Measurements from ENCODE around the gene ZIC1. TPM values are rescaled to one million over a fixed set of nuclear protein-coding genes. Genes with fewer than 3 reads are reported as not detected.

The ZIC1 gene
- total RNA-seq, 1 donor from 2014 or later, result not detected

DNA sequence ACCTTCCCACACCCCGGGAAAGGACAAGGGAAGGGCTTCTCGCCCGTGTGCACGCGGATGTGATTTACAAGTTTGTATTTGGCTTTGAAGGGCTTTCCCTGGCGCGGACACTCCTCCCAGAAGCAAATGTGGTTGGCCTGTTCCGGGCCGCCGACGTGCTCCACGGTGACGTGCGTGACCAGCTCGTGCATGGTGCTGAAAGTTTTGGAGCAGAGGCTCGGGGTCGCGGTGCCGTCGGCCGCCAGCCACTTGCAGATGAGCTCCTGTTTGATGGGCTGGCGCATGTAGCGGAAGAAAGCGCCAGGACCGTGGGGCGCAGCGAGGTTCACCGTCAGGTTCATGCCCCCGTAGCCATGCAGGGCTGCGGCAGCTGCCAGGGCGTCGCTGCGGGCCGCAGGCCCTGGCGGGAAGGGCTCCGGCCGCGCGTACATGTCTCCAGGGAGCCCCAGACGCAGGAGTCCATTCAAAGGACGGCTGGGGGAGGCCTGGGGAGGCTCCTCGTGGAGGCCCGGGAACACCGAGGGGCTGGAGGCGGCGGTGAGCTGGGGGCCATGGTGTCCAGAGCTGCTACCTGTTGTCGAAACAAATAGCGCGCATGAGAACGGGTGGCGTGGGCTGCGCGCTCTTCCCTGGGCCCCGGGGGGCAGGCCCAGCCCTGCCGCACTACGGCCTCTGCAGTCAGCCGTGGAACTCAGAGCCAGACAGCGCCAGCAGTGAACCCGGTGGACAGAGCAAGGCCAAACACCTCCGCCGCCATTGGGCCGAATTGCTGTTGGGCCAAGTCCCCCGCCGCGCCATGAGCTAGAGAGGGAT is 13.1 kb upstream of the ZIC1 start:
- DNase-seq (ENCODE audit: low read depth), result no peak

DNA sequence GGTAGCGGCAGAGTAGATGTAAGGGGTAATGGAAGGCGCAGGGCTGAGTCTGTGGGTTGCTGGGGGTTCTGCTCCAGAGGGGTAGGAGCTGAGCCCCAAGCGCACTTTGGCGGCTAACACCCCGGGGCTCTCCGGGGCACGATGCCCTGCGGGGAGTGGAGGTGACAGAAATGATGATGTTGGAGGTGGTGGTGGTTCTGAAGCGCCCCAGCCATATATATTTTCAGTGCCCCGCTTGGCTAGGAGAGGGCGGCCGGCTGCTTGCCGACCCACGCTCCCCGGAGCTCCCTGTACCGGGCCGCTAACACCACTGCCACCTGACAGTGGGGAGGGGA is 12.5 kb upstream of the ZIC1 start:
- TF ChIP-seq, protein P1, sequence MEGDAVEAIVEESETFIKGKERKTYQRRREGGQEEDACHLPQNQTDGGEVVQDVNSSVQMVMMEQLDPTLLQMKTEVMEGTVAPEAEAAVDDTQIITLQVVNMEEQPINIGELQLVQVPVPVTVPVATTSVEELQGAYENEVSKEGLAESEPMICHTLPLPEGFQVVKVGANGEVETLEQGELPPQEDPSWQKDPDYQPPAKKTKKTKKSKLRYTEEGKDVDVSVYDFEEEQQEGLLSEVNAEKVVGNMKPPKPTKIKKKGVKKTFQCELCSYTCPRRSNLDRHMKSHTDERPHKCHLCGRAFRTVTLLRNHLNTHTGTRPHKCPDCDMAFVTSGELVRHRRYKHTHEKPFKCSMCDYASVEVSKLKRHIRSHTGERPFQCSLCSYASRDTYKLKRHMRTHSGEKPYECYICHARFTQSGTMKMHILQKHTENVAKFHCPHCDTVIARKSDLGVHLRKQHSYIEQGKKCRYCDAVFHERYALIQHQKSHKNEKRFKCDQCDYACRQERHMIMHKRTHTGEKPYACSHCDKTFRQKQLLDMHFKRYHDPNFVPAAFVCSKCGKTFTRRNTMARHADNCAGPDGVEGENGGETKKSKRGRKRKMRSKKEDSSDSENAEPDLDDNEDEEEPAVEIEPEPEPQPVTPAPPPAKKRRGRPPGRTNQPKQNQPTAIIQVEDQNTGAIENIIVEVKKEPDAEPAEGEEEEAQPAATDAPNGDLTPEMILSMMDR (conservative IDR thresholded peaks at IDR 0.05; ENCODE audit: low read depth, low read length), result no peak
- H3K4me3 ChIP-seq (ENCODE audit: low read depth, low read length), result no peak overlapping the region
- no peak for DNase-seq (ENCODE audit: low read depth)

More for the DNA sequence above, 13.1 kb upstream of the ZIC1 start:
- TF ChIP-seq, protein P1 (conservative IDR thresholded peaks at IDR 0.05; ENCODE audit: low read depth, low read length), result no peak
- H3K4me3 ChIP-seq (ENCODE audit: low read depth, low read length), result no peak overlapping the region

DNA sequence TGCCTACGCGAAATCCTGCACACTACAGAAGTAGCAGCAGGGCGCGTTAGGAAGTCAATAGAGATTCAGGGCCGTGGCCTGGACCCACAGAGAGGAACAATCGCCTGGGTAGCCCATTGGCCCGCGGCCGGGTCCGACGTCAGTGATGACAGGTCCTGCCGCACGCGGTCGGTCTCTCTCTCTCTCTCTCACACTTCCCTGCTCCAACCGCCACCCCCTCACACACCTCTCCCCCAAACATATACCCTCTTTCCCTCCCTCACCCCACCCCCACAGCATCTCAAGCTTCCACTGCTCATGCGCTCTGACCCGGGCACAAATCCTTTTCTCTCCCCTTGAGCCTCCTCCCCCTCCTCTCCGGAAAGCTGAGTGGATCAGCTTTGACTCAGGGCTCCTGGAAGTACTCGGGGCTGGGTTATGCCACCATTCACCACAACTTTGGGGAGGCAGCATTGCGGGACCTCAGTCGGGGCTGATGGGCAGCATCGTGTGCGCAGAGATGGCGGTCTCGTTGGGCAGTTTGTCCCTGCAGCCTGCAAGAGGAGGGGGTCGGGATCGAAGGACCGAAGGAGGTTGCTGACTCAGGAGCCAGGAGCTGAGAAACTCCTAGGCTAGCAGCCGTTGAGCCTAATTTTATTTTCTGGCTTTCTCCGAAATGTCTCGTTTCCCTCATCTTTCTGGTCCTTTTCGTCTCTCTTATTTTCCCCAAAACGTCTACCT is 11.8 kb upstream of the ZIC1 start:
- H3K4me3 ChIP-seq (ENCODE audit: low read depth, low read length), result no peak overlapping the region
- TF ChIP-seq, protein P1 (conservative IDR thresholded peaks at IDR 0.05; ENCODE audit: low read depth, low read length), result no peak

DNA sequence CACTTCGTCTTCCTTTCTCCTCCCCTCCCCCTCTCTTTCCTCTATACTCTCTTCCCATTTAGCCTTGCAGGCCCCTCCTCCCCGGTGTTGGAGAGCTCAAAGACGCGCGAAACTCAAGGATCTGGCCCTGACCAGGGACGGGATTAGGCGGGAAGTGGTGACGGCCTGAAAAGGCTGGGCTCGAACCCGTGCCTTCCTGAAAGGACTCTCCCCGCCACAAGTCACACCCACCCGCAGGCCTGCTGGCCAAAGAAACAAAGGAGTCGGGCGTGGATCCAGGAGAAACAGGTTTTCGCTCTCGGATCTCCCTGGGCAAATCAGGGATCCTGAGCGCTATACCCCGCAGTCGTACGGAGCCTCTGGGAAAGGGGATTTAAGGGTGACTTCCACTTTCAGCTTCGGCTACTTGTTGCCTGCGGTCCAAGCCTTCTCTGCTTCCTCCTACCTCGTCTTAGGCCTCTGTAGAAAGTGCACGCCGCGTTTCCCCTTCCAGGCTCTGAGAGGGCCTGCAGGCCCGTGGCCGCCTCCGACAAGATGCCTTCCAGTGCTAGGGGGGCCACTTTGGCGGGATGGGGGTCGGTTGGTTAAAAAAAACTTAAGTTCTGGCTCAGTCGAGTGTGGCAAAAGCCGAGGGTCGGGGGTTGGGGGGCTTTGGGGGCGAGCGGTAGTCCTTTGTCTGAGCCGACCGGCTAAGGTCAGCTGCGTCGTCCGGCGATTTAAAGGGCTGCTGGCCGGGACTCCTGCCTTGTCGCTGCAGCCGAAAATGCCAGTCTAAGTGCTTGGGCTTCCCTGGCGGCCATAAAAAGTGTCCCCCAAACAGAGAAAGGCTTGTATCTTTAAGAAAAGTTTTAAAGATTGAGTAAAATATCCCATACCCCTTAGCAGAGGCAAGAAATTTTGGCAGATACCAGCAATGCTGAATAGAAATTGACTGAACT is 11.0 kb upstream of the ZIC1 start:
- DNase-seq (ENCODE audit: low read depth), result no peak
- no peak overlapping the region for H3K4me3 ChIP-seq (ENCODE audit: low read depth, low read length)
- TF ChIP-seq, protein P1 (conservative IDR thresholded peaks at IDR 0.05; ENCODE audit: low read depth, low read length), result no peak

More for the DNA sequence above, 11.8 kb upstream of the ZIC1 start:
- DNase-seq (ENCODE audit: low read depth), result no peak

DNA sequence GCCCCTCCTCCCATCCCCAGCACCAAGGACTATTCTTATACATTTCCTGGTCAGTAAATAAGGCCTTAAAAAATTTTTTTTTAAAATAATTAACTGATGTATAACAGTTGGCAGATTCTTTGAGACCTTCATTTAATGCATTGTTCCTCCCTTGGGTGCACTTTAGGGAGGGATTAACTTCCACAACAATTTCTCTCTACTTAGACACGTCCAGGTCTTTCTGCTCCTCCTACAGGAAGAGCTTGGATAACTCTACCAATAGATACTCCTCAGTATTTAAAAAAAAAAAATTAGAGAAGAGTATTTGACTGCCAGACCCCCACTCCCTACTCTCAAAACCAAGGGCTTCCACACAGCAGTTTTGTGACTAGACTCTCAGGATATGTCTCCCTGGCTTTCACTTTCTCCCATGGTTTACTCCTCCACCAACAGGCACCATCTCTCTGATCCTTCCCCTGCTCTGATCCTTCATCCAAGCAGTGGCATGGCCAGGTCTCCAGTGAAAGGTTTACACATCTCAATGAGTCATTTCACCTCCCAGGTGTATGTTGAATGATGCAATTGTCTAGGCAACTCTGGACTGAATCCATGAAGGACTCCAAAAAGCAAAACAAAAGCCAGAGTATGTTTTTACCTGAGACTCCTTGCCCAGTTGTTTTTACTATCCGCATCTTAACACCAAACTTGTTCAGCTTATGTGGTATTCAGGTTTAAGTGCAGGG is 10.2 kb upstream of the ZIC1 start:
- DNase-seq (ENCODE audit: low read depth), result no peak
- H3K4me3 ChIP-seq (ENCODE audit: low read depth, low read length), result no peak overlapping the region
- TF ChIP-seq, protein P1 (conservative IDR thresholded peaks at IDR 0.05; ENCODE audit: low read depth, low read length), result no peak

DNA sequence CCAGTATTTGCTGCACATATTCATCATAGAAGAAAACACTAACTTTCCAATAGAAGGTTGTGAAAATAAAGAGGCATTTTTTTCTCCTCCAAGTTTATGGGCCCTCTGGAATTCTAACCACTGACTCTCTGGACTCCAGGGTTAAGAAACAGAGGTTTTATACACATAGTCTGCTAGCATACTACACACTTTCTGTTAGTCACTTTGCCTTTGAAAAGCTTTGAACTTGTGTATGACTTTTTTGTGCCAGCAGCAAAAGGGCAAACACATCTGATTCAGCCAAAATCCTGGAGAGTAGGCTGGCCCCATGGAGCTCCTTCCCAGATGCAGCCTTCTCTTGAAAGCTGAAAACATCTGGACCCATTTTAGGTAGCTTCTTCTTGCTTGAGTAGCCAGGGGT is 9.1 kb upstream of the ZIC1 start:
- TF ChIP-seq, protein P1 (conservative IDR thresholded peaks at IDR 0.05; ENCODE audit: low read depth, low read length), result no peak
- DNase-seq (ENCODE audit: low read depth), result no peak
- H3K4me3 ChIP-seq (ENCODE audit: low read depth, low read length), result no peak overlapping the region

Data from epithelial cell of proximal tubule (primary cell).